HepG2 (cell line): Measurements from ENCODE around the gene MSTN. TPM values are rescaled to one million over a fixed set of nuclear protein-coding genes. Genes with fewer than 3 reads are reported as not detected.

Experiments
- NFAT5 ChIP-seq: sonication (generic); formaldehyde crosslinking; IDR thresholded peaks from 2 replicates; pipeline ENCODE4 v1.4.0; 2020; ENCODE audit warnings: missing genetic modification reagents
- NR0B2 ChIP-seq: sonication (generic); formaldehyde crosslinking; IDR thresholded peaks from 2 replicates; pipeline ENCODE4 v1.4.0; 2020; ENCODE audit warnings: mild to moderate bottlenecking, missing genetic modification reagents
- RERE ChIP-seq: IDR thresholded peaks from 2 replicates; pipeline ENCODE4 v1.6.1; 2016; ENCODE audit warnings: low read depth, missing genetic modification reagents, missing compliant biosample characterization
- SATB2 ChIP-seq: sonication (generic); formaldehyde crosslinking; IDR thresholded peaks from 2 replicates; pipeline ENCODE4 v1.5.0; 2020; ENCODE audit warnings: missing genetic modification reagents
- ZBTB21 ChIP-seq: sonication (generic); formaldehyde crosslinking; IDR thresholded peaks from 2 replicates; pipeline ENCODE4 v1.4.0; 2020; ENCODE audit warnings: missing genetic modification reagents
- ZFX ChIP-seq: sonication (generic); formaldehyde crosslinking; IDR thresholded peaks from 2 replicates; pipeline ENCODE4 v1.4.0; 2020; ENCODE audit warnings: mild to moderate bottlenecking, low read depth, missing genetic modification reagents, moderate library complexity
- ZKSCAN5 ChIP-seq: sonication (generic); formaldehyde crosslinking; IDR thresholded peaks from 2 replicates; pipeline ENCODE4 v1.5.1; 2020; ENCODE audit warnings: mild to moderate bottlenecking, missing genetic modification reagents
- ZNF205 ChIP-seq: IDR thresholded peaks from 2 replicates; pipeline ENCODE4 v1.6.1; 2018; ENCODE audit warnings: missing biosample characterization, missing genetic modification reagents
- ZNF382 ChIP-seq: sonication (generic); formaldehyde crosslinking; IDR thresholded peaks from 2 replicates; pipeline ENCODE4 v1.5.0; 2020; ENCODE audit warnings: missing genetic modification reagents, mild to moderate bottlenecking, borderline replicate concordance
- polyA plus RNA-seq, 8 experiments: library from polyadenylated mRNA; depleted of rRNA in 3 of 8; stranded (reverse) in 7 of 8; unstranded in 1 of 8; fragments of >200 nt; fragmentation: Illumina TruSeq in 4 of 8; extraction: Trizol in 4 of 8; gene quantifications; 2 replicates each; pipeline versions ENCODE4 v1.2.1 to v1.2.3, GENCODE V29; 2011 to 2016; ENCODE audit warnings: low read depth in 4 of 8, missing spikeins in 1 of 8, mixed read lengths in 1 of 8; ENCODE audit not compliant: insufficient read depth in 1 of 8
- total RNA-seq, 5 experiments: library from RNA; depleted of rRNA; stranded (reverse); fragments of >200 nt; fragmentation: Illumina TruSeq; extraction: Trizol; gene quantifications; 2 replicates each; pipeline ENCODE4 v1.2.3, GENCODE V29; 2016; ENCODE audit warnings: low read depth in 1 of 5

MSTN gene
- total and polyA plus RNA-seq, 2 of the 13 experiments (the other 11 are each of a cell fraction or from before 2014, with no cell fraction given), result 0.04 TPM; not detected in 1

- TF ChIP-seq RERE (CRISPR knock-in tag) (no peak), ZBTB21 (no peak), NFAT5 (CRISPR knock-in tag) (no peak), ZFX (CRISPR knock-in tag) (no peak), ZKSCAN5 (CRISPR knock-in tag) (no peak), SATB2 (CRISPR knock-in tag) (no peak), ZNF382 (CRISPR knock-in tag) (no peak), ZNF205 (no peak), NR0B2 (CRISPR knock-in tag) (no peak)
Measured at GRCh38 chr2:190060626-190061025, 1.9 kb downstream of the MSTN start (continued).
